Neural progenitor cell (in vitro differentiated cells): ENCODE measurements around the gene PHF12. TPM values are rescaled to one million over a fixed set of nuclear protein-coding genes. Genes with fewer than 3 reads are reported as not detected.

ENCODE experiments used
- DNase-seq: peaks from one replicate; pipeline ENCODE4 v3.0.0-alpha.2; 2016; ENCODE audit warnings: low spot score
- H2AFZ ChIP-seq: fragments of 200-600 bp; sonication (generic); replicated peaks from 2 replicates; pipeline ENCODE4 v1.6.1; 2016; ENCODE audit warnings: antibody characterized with exemption
- H3F3A ChIP-seq: fragments of 200-600 bp; sonication (generic); 2 replicates; pipeline ENCODE4 v1.6.1; 2016; ENCODE audit warnings: antibody characterized with exemption, low read depth
- H3K27ac ChIP-seq: fragments of 200-600 bp; sonication (generic); 2 replicates; pipeline ENCODE4 v1.5.1; 2016; ENCODE audit warnings: mild to moderate bottlenecking
- H3K27me3 ChIP-seq: fragments of 200-600 bp; sonication (generic); 2 replicates; pipeline ENCODE4 v1.6.1; 2016; ENCODE audit warnings: mild to moderate bottlenecking, moderate library complexity
- H3K36me3 ChIP-seq: fragments of 200-600 bp; sonication (generic); 2 replicates; pipeline ENCODE4 v1.5.1; 2016
- H3K4me1 ChIP-seq: fragments of 200-600 bp; sonication (generic); 2 replicates; pipeline ENCODE4 v1.6.1; 2016; ENCODE audit warnings: mixed run types
- H3K4me2 ChIP-seq: fragments of 200-600 bp; sonication (generic); 2 replicates; pipeline ENCODE4 v1.6.1; 2016
- H3K4me3 ChIP-seq: fragments of 200-600 bp; sonication (generic); 2 replicates; pipeline ENCODE4 v1.5.1; 2016
- H3K79me2 ChIP-seq: fragments of 200-600 bp; sonication (generic); 2 replicates; pipeline ENCODE4 v1.6.1; 2016; ENCODE audit warnings: low read depth
- H3K9ac ChIP-seq: fragments of 200-600 bp; sonication (generic); 2 replicates; pipeline ENCODE4 v1.6.1; 2016
- H3K9me3 ChIP-seq: fragments of 200-600 bp; sonication (generic); 2 replicates; pipeline ENCODE4 v1.5.1; 2016; ENCODE audit warnings: low read depth
- H4K20me1 ChIP-seq: fragments of 200-600 bp; sonication (generic); 2 replicates; pipeline ENCODE4 v1.6.1; 2016; ENCODE audit warnings: low read depth
- H3K27ac Mint-ChIP-seq: 3 replicates; pipeline ENCODE4 v1.8.0; 2021; ENCODE audit warnings: mixed read lengths
- H3K27me3 Mint-ChIP-seq: 2 replicates; pipeline ENCODE4 v1.8.0; 2022; ENCODE audit warnings: low read depth, mild to moderate bottlenecking, inconsistent platforms, moderate library complexity, mixed read lengths; ENCODE audit not compliant: insufficient read depth
- H3K36me3 Mint-ChIP-seq: 3 replicates; pipeline ENCODE4 v1.8.0; 2021; ENCODE audit warnings: mixed read lengths
- H3K4me1 Mint-ChIP-seq: 3 replicates; pipeline ENCODE4 v1.8.0; 2021; ENCODE audit warnings: mixed read lengths
- H3K4me3 Mint-ChIP-seq: 3 replicates; pipeline ENCODE4 v1.8.0; 2021; ENCODE audit warnings: mild to moderate bottlenecking, moderate library complexity, mixed read lengths
- H3K9me3 Mint-ChIP-seq: 3 replicates; pipeline ENCODE4 v1.8.0; 2020; ENCODE audit warnings: mixed read lengths
- EZH2 ChIP-seq: fragments of 200-600 bp; sonication (generic); IDR thresholded peaks from 2 replicates; pipeline ENCODE4 v1.6.1; 2017; ENCODE audit warnings: antibody characterized with exemption, mild to moderate bottlenecking, moderate library complexity
- EZH2phosphoT487 ChIP-seq: fragments of 200-600 bp; sonication (generic); IDR thresholded peaks from 2 replicates; pipeline ENCODE4 v1.6.1; 2017; ENCODE audit warnings: antibody characterized with exemption
- total RNA-seq: library from RNA; depleted of rRNA; stranded (reverse); fragments of >200 nt; gene quantifications from 2 replicates; pipeline ENCODE4 v1.2.3, GENCODE V29; 2015; ENCODE audit warnings: low replicate concordance
- TF ChIP-seq, protein P1 (sequence below): fragments of 200-600 bp; sonication (generic); IDR thresholded peaks from 2 replicates; pipeline ENCODE4 v1.5.1; 2017; ENCODE audit warnings: antibody characterized with exemption, mild to moderate bottlenecking

Gene PHF12
- total RNA-seq, 1 donor from 2014 or later: 49.1 TPM

DNA sequence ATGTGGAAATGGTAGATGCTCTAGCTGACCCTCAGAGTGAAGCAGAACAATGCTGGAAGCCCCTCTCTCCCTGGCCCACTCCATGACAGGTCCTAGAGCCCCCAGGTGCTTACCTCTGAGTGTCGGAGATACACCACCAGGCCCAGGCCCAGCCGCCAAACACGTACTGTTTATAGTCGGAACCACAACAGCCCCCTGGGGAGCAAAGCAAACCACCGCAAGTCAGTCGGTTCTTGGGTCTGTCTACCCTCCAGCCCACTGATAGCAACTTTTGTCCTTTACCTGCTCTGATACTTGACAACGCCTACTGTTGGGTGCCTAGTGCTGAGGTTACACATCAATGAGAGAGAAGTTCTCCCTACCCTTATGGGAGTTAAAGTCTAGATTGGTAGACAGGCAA is 62.5 kb downstream of the PHF12 start:
- H3K79me2 ChIP-seq: peaks cover 19% of the 10 kb centered on the region
- H3K9me3 Mint-ChIP-seq: peaks cover 2% of the 10 kb centered on the region
- H2AFZ ChIP-seq: no peak overlapping the region
- peaks cover 44% of the 10 kb centered on the region for H3K4me1 Mint-ChIP-seq
- no peaks in the 10 kb centered on the region for H3K9me3 ChIP-seq
- peaks cover 14% of the 10 kb centered on the region for H3K36me3 Mint-ChIP-seq
- peaks cover 9% of the 10 kb centered on the region for H3K27me3 Mint-ChIP-seq
- H3K4me2 ChIP-seq: no peak overlapping the region
- no peaks in the 10 kb centered on the region for H3K36me3 ChIP-seq
- H3K4me3 Mint-ChIP-seq: no peak overlapping the region
- no peak overlapping the region for H3K9ac ChIP-seq
- no peaks in the 10 kb centered on the region for H3F3A ChIP-seq
- H3K27me3 ChIP-seq: no peaks in the 10 kb centered on the region
- H4K20me1 ChIP-seq: peaks cover 62% of the 10 kb centered on the region
- no peak overlapping the region for H3K4me3 ChIP-seq
- DNase-seq: no peak
- no peaks in the 10 kb centered on the region for H3K4me1 ChIP-seq
- no peak overlapping the region for H3K27ac ChIP-seq
- TF ChIP-seq, protein P1, sequence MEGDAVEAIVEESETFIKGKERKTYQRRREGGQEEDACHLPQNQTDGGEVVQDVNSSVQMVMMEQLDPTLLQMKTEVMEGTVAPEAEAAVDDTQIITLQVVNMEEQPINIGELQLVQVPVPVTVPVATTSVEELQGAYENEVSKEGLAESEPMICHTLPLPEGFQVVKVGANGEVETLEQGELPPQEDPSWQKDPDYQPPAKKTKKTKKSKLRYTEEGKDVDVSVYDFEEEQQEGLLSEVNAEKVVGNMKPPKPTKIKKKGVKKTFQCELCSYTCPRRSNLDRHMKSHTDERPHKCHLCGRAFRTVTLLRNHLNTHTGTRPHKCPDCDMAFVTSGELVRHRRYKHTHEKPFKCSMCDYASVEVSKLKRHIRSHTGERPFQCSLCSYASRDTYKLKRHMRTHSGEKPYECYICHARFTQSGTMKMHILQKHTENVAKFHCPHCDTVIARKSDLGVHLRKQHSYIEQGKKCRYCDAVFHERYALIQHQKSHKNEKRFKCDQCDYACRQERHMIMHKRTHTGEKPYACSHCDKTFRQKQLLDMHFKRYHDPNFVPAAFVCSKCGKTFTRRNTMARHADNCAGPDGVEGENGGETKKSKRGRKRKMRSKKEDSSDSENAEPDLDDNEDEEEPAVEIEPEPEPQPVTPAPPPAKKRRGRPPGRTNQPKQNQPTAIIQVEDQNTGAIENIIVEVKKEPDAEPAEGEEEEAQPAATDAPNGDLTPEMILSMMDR: no peak
- no peak for TF ChIP-seq EZH2
- no peak for TF ChIP-seq EZH2phosphoT487
- H3K27ac Mint-ChIP-seq: no peak overlapping the region

DNA sequence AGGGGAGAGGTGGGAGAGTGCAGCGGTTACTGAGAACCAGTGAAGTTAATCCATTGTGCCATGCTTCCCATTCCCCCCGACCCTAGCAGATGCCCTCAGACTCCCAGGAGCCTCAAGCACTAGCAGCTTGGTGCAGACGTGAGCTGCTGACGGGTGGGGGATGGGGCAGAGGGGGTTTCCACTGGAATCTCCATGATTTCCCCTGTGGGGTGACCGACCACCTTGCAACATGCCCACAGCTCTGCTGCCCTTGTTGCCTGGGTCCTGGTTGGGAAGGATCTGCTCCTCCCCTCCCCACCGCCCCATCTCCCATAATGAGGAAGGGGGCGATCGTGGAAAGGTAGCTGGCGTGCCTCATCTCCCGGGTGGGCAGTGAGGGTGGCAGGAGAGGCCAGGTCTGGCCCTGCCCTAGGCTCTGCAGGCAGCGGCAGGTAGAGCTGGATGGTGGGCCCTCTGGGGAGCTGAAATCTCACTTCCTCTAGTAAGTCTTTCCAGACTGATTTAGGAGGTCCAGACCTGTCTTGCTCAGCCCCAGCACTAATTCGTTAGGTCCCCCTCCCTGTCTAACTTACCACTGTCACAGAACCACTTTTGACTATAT is 63.3 kb downstream of the PHF12 start:
- no peaks in the 10 kb centered on the region for H3K4me1 ChIP-seq
- Mint-ChIP-seq H3K36me3 (peaks cover 10% of the 10 kb centered on the region), H3K27ac (no peak overlapping the region), H3K9me3 (no peaks in the 10 kb centered on the region), H3K4me3 (no peak overlapping the region), H3K4me1 (peaks cover 36% of the 10 kb centered on the region), H3K27me3 (peaks cover 9% of the 10 kb centered on the region)
- TF ChIP-seq, protein P1: no peak
- TF ChIP-seq EZH2: no peak
- no peak for TF ChIP-seq EZH2phosphoT487
- no peak overlapping the region for H3K9ac ChIP-seq
- H2AFZ ChIP-seq: no peak overlapping the region
- H3K79me2 ChIP-seq: peaks cover 10% of the 10 kb centered on the region
- H3K4me2 ChIP-seq: no peak overlapping the region
- H3K4me3 ChIP-seq: no peak overlapping the region
- no peaks in the 10 kb centered on the region for H3K36me3 ChIP-seq
- no peaks in the 10 kb centered on the region for H3K9me3 ChIP-seq
- H3F3A ChIP-seq: no peaks in the 10 kb centered on the region
- H3K27ac ChIP-seq: no peak overlapping the region
- no peak for DNase-seq
- no peaks in the 10 kb centered on the region for H3K27me3 ChIP-seq
- peaks cover 54% of the 10 kb centered on the region for H4K20me1 ChIP-seq

DNA sequence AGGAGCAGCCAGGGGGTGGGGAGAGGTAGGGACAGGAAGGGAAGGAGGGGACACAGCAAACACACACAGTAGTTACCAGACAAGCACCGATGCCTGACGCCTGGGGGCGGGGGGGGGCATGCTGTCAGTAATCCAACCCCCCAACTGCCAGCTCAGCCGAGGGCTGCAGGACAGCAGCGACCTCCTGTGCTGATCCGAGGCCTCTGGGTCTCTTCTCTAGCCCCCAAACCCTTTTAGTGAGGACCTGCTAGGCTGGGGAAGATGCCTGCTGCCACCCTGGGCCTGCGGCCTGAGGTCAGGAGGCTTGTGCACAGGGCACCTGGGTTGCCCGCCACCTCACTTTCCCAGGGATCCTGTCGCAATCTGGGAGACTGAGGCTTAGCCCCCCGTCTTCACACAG is 65.4 kb downstream of the PHF12 start:
- no peak overlapping the region for H3K4me2 ChIP-seq
- Mint-ChIP-seq H3K27ac (peak overlapping the region; percentile 68), H3K9me3 (no peaks in the 10 kb centered on the region), H3K4me3 (no peak overlapping the region), H3K27me3 (peaks cover 9% of the 10 kb centered on the region), H3K36me3 (peaks cover 19% of the 10 kb centered on the region), H3K4me1 (peaks cover 19% of the 10 kb centered on the region)
- peaks cover 4% of the 10 kb centered on the region for H3K79me2 ChIP-seq
- no peak overlapping the region for H3K4me3 ChIP-seq
- no peaks in the 10 kb centered on the region for H3K9me3 ChIP-seq
- H3K27me3 ChIP-seq: no peaks in the 10 kb centered on the region
- peaks cover 44% of the 10 kb centered on the region for H4K20me1 ChIP-seq
- H2AFZ ChIP-seq: no peak overlapping the region
- no peak overlapping the region for H3K9ac ChIP-seq
- H3F3A ChIP-seq: no peaks in the 10 kb centered on the region
- H3K4me1 ChIP-seq: no peaks in the 10 kb centered on the region
- DNase-seq: no peak
- no peak overlapping the region for H3K27ac ChIP-seq
- H3K36me3 ChIP-seq: no peaks in the 10 kb centered on the region
- no peak for TF ChIP-seq EZH2
- no peak for TF ChIP-seq EZH2phosphoT487
- TF ChIP-seq, protein P1: no peak
